Uterus (tissue), 4 donors: Measurements from ENCODE around the gene GRHL3. TPM values are rescaled to one million over a fixed set of nuclear protein-coding genes. Genes with fewer than 3 reads are reported as not detected.

Experiments used
- DNase-seq, 2 donors: peaks; one replicate each; pipeline ENCODE4 v3.0.0-alpha.2; 2019 to 2020
- H3K27ac ChIP-seq, 2 donors: fragments of 200-600 bp; sonication (generic); 1 replicate in 1 of 2; 2 replicates in 1 of 2; pipeline ENCODE4 v1.5.1; 2016 to 2018
- H3K27me3 ChIP-seq, 2 donors: fragments of 200-600 bp; sonication (generic); one replicate each; pipeline ENCODE4 v1.5.1; 2018 to 2019; ENCODE audit warnings: control low read depth in 1 of 2
- H3K36me3 ChIP-seq, 2 donors: fragments of 200-600 bp; sonication (generic); one replicate each; pipeline ENCODE4 v1.5.1; 2019; ENCODE audit warnings: control low read depth in 1 of 2
- H3K4me1 ChIP-seq, 2 donors: fragments of 200-600 bp; sonication (generic); one replicate each; pipeline ENCODE4 v1.5.1; 2018 to 2019; ENCODE audit warnings: control low read depth in 1 of 2
- H3K4me3 ChIP-seq, 2 donors: fragments of 200-600 bp; sonication (generic); 1 replicate in 1 of 2; 2 replicates in 1 of 2; pipeline ENCODE4 v1.5.1; 2018 to 2019; ENCODE audit warnings: mild to moderate bottlenecking in 1 of 2
- H3K9me3 ChIP-seq, 2 donors: fragments of 200-600 bp; sonication (generic); one replicate each; pipeline ENCODE4 v1.5.1; 2019; ENCODE audit warnings: control low read depth in 1 of 2
- CTCF ChIP-seq, 4 experiments: fragments of 200-600 bp in 2 of 4; fragments of 450-650 bp in 2 of 4; sonication (generic) in 2 of 4; IDR thresholded peaks; one replicate each; pipeline ENCODE4 v1.5.1; 2016 to 2019; ENCODE audit warnings: antibody characterized with exemption in 4 of 4, mild to moderate bottlenecking in 2 of 4, moderate library complexity in 1 of 4
- POLR2A ChIP-seq, 2 donors: fragments of 450-650 bp; IDR thresholded peaks; one replicate each; pipeline ENCODE4 v1.6.1; 2016; ENCODE audit warnings: antibody characterized with exemption in 2 of 2, mild to moderate bottlenecking in 1 of 2, moderate library complexity in 1 of 2
- intact Hi-C: fragments of 100-400 bp; cut with DNase I; formaldehyde crosslinking; loops from one replicate; pipeline ENCODE4 v1.15.1; 2023; ENCODE audit warnings: low total_unique reads
- total RNA-seq, 4 donors: library from RNA; depleted of rRNA in 3 of 4; stranded (reverse); fragments of >200 nt in 3 of 4; gene quantifications; one replicate each; pipeline versions ENCODE4 v1.1.0 to v1.2.4, GENCODE V29; 2014 to 2023
- donor health status: DM: yes; HTN: yes; CAD: no.

GRHL3 gene
- total RNA-seq, 4 donors from 2014 or later: 0.15 to 0.35 TPM; not detected in 2

GRCh38 chr1:24373710-24374109 lies 54.6 kb downstream of the GRHL3 start:
- intact Hi-C loops: no loop called here
- no peak for TF ChIP-seq POLR2A (IDR thresholded peaks at IDR 0.05)
- H3K36me3 ChIP-seq: no peaks in the 10 kb centered on the region
- H3K4me1 ChIP-seq: no peaks in the 10 kb centered on the region
- no peaks in the 10 kb centered on the region for H3K27me3 ChIP-seq
- H3K9me3 ChIP-seq: no peaks in the 10 kb centered on the region
- no peak overlapping the region for H3K27ac ChIP-seq
- H3K4me3 ChIP-seq: no peak overlapping the region
- no peak for DNase-seq

- H3K4me1 ChIP-seq: no peaks in the 10 kb centered on the region
- no peaks in the 10 kb centered on the region for H3K9me3 ChIP-seq
- intact Hi-C loops: no loop called here
- no peaks in the 10 kb centered on the region for H3K36me3 ChIP-seq
- TF ChIP-seq POLR2A (IDR thresholded peaks at IDR 0.05) (no peak), CTCF (IDR thresholded peaks at IDR 0.05) (no peak)
- H3K27me3 ChIP-seq: no peaks in the 10 kb centered on the region
- no peak overlapping the region for H3K27ac ChIP-seq
- no peak for DNase-seq
- no peak overlapping the region for H3K4me3 ChIP-seq
These were observed 56.0 kb downstream of the GRHL3 start for GRCh38 chr1:24374891-24375786.

- Histone ChIP-seq H3K4me3 (no peak overlapping the region), H3K36me3 (no peaks in the 10 kb centered on the region), H3K9me3 (no peaks in the 10 kb centered on the region), H3K27ac (no peak overlapping the region), H3K27me3 (no peaks in the 10 kb centered on the region), H3K4me1 (no peaks in the 10 kb centered on the region)
- no peak for DNase-seq
- intact Hi-C loops: no loop called here
- TF ChIP-seq POLR2A (IDR thresholded peaks at IDR 0.05): no peak
These were observed 60.7 kb downstream of the GRHL3 start for GRCh38 chr1:24379733-24380315.

GRCh38 chr1:24380508-24380907 lies 61.4 kb downstream of the GRHL3 start:
- intact Hi-C loops: no loop called here
- DNase-seq: no peak

GRCh38 chr1:24381256-24381655 lies 62.1 kb downstream of the GRHL3 start:
- Histone ChIP-seq H3K27me3 (no peaks in the 10 kb centered on the region), H3K36me3 (no peaks in the 10 kb centered on the region), H3K4me3 (no peak overlapping the region), H3K4me1 (no peaks in the 10 kb centered on the region), H3K27ac (no peak overlapping the region), H3K9me3 (no peaks in the 10 kb centered on the region)
- TF ChIP-seq POLR2A (IDR thresholded peaks at IDR 0.05) (no peak), CTCF (IDR thresholded peaks at IDR 0.05) (no peak)
- intact Hi-C loops: no loop called here
- DNase-seq: no peak

More at GRCh38 chr1:24380508-24380907, 61.4 kb downstream of the GRHL3 start:
- Histone ChIP-seq H3K9me3 (no peaks in the 10 kb centered on the region), H3K27ac (no peak overlapping the region), H3K4me3 (no peak overlapping the region), H3K36me3 (no peaks in the 10 kb centered on the region), H3K4me1 (no peaks in the 10 kb centered on the region), H3K27me3 (no peaks in the 10 kb centered on the region)
- TF ChIP-seq CTCF (IDR thresholded peaks at IDR 0.05): no peak
- TF ChIP-seq POLR2A (IDR thresholded peaks at IDR 0.05): no peak

- Histone ChIP-seq H3K36me3 (no peaks in the 10 kb centered on the region), H3K27me3 (no peaks in the 10 kb centered on the region), H3K4me3 (no peak overlapping the region), H3K4me1 (no peaks in the 10 kb centered on the region), H3K9me3 (no peaks in the 10 kb centered on the region), H3K27ac (no peak overlapping the region)
- intact Hi-C loops: no loop called here
- no peak for DNase-seq
- TF ChIP-seq POLR2A (IDR thresholded peaks at IDR 0.05): no peak
- TF ChIP-seq CTCF (IDR thresholded peaks at IDR 0.05): no peak
These were observed 63.0 kb downstream of the GRHL3 start for GRCh38 chr1:24382165-24382577.
